NCI-H1417 (cell line): ENCODE data around the gene M1AP.
A peak's percentile ranks its signal among the peaks of the same experiment; 100 is the strongest.

Experiments used
- DNase-seq, 3 experiments: peaks; one replicate each; lab custom pipeline; 2025; lab: John Stamatoyannopoulos, UW

M1AP gene

GRCh38 chr2:74648009-74648443, at the start of gene M1AP:
Gene M1AP (minus strand): TSS chr2:74648330. CDS start chr2:74640275, 8,055 bp downstream.
- no peak for DNase-seq

- no peak for DNase-seq
These were observed 48.7 kb upstream of the M1AP start for GRCh38 chr2:74696829-74697228.

GRCh38 chr2:74695663-74696062, 47.5 kb upstream of the M1AP start:
- no peak for DNase-seq

GRCh38 chr2:74694281-74694680, 46.2 kb upstream of the M1AP start:
- DNase-seq, result no peak

GRCh38 chr2:74693668-74694067, 45.5 kb upstream of the M1AP start:
- DNase-seq, result no peak

- DNase-seq, result no peak
These were observed 45.1 kb upstream of the M1AP start for GRCh38 chr2:74693213-74693612.

- no peak for DNase-seq
These were observed 43.8 kb upstream of the M1AP start for GRCh38 chr2:74691929-74692328.

GRCh38 chr2:74690571-74690970, 42.4 kb upstream of the M1AP start:
- DNase-seq, result peak; percentile 27 to 80 (median 51)

- no peak for DNase-seq
These were observed 41.5 kb upstream of the M1AP start for GRCh38 chr2:74689671-74690070.

- DNase-seq, result no peak
These were observed 40.8 kb upstream of the M1AP start for GRCh38 chr2:74688881-74689280.

- DNase-seq, result no peak
These were observed 37.3 kb upstream of the M1AP start for GRCh38 chr2:74685408-74685807.

GRCh38 chr2:74682501-74682900, 34.4 kb upstream of the M1AP start:
- no peak for DNase-seq

- DNase-seq, result no peak
These were observed 31.5 kb upstream of the M1AP start for GRCh38 chr2:74679615-74680014.

GRCh38 chr2:74676331-74676730, 28.2 kb upstream of the M1AP start:
- DNase-seq, result no peak

- no peak for DNase-seq
These were observed 27.0 kb upstream of the M1AP start for GRCh38 chr2:74675090-74675489.

- DNase-seq, result no peak
These were observed 25.8 kb upstream of the M1AP start for GRCh38 chr2:74673826-74674528.

- no peak for DNase-seq
These were observed 23.3 kb upstream of the M1AP start for GRCh38 chr2:74671479-74671878.

- no peak for DNase-seq
These were observed 22.1 kb upstream of the M1AP start for GRCh38 chr2:74670263-74670662.

- no peak for DNase-seq
These were observed 20.0 kb upstream of the M1AP start for GRCh38 chr2:74668087-74668486.

GRCh38 chr2:74659462-74659861, 11.3 kb upstream of the M1AP start:
- no peak for DNase-seq

GRCh38 chr2:74658516-74658915, 10.4 kb upstream of the M1AP start:
- DNase-seq, result no peak

GRCh38 chr2:74655579-74655978, 7.4 kb upstream of the M1AP start:
- no peak for DNase-seq

- DNase-seq, result peak; percentile 92 to 100 (median 99)
These were observed 6.1 kb upstream of the M1AP start, which contains the start of gene SEMA4F for GRCh38 chr2:74653985-74654882. Gene SEMA4F (plus strand): TSS chr2:74654247. CDS start chr2:74654377, 130 bp downstream.
